ENCODE measurements around the gene HDAC8.

GRCh38 chrX:72421797-72422196 is 150.8 kb downstream of the HDAC8 start:
- TF ChIP-seq CTCF (IDR thresholded peaks at IDR 0.05) (no peak), POLR2AphosphoS5 (IDR thresholded peaks at IDR 0.05) (no peak)
